NCI-H748 (cell line): ENCODE measurements around the gene PIN4.
"Not testable (repeated sequence)": the region's sequence is repeated elsewhere in the genome, so short reads cannot be mapped to it uniquely, and the experiment has no call there.

ENCODE experiments used
- DNase-seq: peaks from one replicate; lab custom pipeline; 2025; ENCODE audit not compliant: unreplicated experiment; lab: John Stamatoyannopoulos, UW

Gene PIN4

DNA sequence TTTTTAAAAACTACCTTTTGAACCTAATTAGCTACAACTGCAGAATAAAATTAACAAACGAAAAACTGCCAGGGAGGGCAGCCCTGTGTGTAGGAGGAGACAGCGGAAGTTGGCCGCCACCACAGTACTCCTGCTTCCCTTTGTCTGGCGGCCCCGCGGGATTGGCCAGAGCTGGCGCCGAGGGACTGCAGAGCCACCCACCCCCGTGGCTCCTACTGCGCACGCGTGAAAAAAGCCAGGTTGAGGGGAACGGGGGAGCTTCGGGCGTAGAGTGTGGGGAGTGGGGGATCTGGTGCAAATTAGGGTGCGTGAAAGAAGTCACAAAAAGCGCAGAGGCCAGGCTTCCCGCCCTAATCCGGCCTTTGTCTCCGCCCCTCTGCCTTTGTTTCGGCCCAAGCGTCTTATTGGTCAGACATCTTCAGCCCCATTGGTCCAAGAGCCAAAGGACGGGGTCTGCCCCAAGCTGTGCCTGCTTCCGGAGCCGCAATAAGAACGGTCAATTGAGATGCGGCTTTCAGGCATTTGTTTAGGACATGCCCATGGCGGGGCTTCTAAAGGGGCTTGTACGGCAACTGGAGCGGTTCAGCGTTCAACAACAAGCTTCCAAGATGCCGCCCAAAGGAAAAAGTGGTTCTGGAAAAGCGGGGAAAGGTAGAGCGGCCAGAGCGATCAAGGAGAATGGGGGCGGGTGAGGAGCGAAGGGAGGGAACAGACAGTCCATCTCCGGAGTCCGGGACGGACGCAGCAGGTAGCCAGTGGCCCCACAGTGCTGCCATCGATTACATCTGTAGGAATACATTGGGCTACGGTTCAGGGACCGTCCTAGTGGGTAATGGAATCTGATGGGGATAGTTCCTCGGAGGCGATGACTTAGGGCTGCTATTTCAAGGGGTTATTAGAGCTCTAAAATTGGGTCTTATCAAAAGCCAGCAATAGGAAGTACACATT, at the start of gene PIN4:
TSS of gene PIN4 (plus strand) at position 580 of the 948 bp plus-strand sequence. CDS start at position 609, 29 bp downstream.
- DNase-seq, result peak; percentile 98

DNA sequence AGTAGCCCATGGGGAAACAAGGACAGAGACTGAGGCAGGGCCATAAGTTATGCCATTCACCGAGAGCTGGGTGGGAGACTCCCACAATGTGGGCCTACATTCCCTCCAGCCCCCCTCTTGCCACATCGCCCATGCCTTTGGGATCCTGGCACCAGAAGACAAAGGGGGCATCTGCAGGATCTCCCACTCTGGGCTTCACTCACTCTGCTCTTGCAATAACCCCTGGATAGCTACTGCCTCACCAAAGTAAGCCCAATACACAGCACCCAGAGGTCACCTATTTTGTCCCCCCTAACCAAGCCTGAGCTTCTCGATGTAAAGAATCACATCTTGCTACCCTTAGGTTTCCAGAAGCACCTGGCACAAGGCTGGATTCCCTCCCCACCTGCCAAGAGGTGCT, 49.1 kb upstream of the PIN4 start:
- DNase-seq, result no peak

DNA sequence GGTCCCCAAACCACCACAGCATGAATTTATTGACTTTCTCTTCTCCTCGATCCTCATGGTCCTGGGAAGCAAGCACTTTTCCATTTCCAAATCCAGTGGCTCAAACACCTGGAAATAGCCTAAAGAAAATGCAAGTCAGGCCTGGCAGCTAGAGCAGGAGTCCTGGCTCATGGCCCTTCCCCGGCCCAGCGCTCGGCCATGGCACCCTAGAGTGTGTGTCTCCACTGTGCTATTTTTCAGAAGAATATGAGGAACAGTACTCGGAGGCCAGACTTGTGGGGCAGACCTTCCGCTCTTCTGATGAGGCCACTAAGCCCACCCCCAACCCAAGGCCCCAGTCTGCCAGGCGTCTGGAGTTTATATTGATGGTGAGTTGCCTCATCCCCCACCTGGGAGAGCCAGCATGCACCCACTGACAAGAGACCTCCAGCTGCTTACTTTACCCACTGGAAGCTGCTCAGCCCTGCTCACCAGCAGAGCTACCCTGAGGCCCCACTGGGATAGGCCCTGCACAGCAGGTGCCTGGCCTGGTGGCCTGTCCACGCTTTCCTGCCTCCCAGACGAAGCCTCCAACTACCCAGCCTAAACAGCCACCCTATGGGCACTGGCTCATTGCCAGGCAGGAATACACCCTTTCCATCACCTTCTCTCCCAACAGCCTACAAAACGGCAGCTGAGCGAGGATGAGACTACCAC, 47.6 kb upstream of the PIN4 start:
- no peak for DNase-seq

DNA sequence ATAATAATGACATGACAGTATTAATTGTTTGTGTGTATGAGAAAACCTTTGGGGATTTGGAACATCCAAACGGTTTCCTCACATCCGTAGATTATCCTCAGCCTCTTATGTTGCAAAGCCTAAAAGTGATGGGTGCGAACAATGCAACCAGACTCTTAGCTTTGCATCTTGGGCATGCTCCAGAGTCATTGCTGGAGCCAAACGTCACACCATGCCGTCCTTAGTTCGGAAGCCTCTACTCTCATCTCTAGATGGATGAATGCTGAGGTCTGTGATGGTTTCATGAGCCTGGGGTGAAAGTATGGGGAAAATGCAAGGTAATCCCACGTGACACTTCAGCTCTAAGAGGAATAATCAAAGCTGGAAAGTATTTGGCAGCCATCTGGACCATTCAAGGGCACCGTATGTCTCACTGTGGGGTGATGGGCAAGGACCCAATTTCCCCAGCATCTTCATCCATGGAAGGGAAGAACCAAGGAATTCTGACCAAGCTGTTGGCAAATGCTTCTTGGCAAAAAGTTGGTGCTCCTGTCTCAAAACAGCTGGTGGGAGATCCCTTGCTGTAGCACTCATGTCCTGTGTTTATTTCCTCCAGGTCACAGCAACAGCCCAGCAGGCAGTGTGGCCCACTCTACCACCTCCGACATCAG, 43.6 kb upstream of the PIN4 start:
- DNase-seq, result no peak

DNA sequence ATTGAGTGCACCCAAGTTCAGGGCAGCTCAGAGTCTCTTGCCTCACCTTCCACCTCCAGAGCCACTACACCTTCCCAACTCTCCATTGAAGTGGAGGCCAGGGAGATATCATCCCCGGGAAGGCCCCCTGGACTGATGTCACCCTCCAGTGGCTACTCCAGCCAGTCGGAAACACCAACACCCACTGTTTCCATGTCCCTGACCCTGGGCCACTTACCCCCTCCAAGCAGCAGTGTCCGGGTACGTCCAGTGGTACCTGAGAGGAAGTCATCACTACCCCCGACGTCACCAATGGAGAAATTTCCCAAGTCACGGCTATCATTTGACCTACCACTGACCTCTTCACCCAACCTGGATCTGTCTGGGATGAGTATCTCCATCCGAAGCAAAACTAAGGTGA, 42.0 kb upstream of the PIN4 start:
- DNase-seq, result no peak

DNA sequence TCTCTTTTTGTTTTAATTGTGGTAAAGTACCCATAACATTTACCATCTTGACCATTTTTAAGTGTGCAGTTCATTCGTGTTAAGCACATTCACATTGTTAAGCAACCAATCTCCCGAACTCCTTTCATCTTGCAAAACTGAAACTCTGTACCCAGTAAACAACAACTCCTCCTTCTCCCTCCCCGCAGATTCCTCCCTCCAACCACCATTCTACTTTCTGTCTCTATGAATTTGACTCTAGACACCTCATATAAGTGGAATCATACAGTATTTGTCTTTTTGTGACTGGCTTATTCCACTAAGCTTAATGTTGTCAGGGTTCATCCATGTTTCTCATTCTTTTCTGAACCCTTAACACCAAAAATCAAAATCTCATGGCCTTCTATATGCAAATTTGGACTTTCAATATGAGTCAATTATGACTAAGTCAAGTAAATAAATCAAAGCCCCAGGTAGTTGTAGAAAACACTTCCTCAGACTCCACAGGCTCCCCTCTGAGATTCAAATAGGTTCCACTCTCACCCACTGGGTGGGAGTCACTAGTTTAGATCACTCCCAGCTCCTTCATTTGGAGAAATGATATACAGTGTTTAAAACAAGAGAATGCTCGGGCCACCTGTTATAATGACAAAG, 40.1 kb upstream of the PIN4 start:
- peak; percentile 4 for DNase-seq

DNA sequence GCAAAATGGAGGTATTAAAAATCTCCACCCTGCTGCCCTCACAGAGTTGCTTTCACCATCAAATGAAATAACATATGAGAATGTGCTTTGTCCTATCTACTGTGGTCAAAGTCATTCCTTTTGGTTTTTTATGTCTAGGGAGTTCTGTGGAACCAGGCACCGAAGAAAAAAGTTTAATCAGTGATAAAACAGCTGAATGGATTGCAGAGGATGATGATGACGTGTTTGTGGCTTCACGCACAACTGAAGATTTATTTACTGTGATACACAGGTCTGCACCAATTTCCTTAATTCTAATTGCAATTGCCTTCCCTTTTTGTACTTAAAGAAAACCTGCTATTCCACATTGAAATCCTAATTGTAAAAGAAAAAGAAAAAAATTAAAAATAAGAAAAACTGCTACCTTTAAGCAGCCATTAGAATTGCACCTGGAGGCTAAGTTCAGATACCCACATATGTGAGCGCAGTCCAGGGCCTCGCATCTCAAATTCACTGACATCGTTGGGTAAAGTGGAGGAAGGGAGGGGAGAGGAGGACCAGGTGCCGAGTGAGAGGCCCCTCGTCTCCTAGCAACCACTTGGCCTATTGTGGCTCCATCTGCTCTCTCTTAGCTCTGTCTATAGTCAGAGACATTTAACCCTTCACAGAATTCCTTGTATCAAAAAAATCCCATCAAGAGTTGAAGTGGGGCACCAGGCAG, 39.3 kb upstream of the PIN4 start:
- DNase-seq, result peak; percentile 95

DNA sequence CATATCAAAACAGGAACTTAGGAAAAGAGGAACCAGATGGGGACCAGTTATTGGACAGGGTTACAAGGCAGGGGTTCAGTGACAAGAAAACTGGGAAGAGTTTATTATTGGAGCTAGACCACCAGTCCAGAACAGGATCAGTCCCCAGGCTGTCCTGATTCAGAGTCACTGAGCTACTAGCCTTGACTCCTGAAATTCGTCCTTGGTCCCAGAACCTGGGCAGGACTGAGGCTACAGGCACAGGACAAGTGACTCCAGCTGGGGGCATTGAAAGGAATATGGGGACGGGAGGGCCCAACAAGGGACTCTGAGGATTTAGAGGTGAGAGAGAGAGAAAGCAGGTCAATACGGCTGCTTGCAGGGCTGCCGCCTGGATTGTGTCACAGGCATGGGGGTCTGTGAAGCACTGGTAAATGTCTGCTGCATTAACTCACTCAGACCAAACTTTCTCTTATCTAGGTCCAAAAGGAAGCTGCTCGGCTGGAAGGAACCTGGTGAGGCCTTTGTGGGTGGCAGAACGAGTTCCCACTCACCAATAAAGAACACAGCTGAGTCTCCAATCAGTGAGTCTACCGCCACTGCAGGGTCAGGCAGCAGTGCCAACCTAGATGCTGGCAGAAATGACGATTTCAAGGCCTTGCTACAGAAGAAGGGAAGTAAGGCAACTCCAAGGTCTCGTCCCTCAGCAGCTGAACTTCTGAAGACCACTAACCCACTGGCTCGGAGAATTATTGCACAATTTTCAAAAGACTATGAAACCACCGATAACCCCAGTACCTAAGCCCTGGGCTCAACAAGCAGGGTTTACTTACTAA, 38.6 kb upstream of the PIN4 start:
- DNase-seq, result no peak

DNA sequence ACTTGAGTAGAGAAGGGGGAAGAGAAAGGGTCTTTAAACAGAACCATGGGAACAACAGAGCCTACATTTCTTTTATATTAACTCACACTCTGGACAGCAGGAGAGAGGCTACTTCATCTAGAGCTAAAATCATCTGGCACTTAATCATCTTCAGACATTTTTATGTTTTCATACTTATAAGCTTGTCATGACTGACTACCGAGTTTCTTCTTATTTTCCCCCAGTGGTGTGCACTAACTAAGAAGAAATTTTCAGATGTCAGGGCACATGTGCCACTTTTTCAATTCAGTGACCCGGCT, 38.0 kb upstream of the PIN4 start:
- DNase-seq, result no peak

DNA sequence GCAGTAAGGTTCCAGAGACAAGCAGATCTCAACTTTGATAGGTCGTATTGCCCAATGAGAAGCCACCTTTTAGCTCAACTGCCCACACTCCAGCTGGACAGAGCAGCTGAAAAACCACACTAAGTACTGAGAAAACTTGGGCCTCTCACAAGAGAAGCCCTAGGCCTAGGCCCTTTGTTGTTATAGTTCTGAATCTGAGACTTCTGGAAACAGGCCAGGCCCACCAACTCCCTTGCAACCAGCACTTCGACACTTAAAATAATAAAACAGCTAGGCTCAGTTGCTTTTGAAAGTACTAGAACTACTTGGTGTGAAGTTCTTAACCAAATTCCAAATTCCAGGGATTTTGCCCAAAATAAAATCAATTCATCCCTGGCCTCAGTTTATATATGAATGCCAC, 36.4 kb upstream of the PIN4 start:
- DNase-seq, result no peak

DNA sequence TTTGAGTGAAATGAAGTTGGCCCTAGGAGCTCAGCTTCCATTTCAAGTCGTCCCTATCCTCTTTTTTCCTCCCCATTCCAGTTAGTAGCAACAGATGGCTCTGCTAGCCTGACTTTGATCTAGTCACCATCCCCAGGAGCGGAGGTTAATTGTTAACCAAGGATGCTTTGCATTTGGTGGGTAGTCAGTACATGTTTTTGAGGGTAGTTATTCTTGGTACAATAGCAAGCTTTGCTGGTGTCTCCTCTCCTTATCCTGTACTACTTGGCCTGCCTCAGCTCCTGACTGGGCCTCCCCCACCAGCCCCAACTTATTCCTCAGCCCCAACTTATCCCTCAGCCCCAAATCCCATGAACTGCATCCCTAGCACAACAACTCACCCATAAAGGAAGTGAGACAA, 35.0 kb upstream of the PIN4 start:
- no peak for DNase-seq

DNA sequence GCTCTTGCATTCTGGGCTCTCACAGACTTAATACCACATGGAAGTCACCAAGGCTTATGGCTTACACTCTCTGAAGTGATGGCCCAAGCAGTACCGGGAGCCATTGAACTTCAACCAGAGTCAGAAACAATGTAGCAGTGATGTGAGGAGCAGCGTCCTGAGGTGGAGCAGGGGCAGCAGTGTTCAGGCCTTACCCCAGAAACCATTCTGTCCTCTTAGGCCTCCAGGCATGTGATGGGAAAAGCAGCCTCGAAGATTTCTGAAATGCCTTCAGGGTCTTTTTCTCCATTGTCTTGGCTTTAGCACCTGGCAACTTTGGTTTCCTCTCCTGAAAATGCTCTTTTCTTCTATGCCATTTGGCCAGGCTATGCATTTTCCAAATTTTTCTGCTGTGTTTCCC, 22.8 kb upstream of the PIN4 start:
- DNase-seq, result no peak

DNA sequence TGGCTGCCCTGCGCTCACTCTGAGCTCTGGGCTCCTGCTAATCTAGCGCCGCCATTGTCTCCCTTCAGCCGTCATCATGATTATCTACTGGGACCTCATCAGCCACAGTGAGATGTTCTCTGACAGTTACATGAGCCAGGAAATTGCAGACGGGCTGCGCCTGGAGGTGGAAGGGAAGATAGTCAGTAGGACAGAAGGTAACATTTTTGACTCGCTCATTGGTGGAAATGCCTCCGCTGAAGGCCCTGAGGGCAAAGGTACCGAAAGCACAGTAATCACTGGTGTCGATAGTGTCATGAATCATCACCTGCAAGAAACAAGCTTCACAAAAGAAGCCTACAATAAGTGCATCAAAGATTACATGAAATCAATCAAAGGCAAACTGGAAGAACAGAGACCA, 21.8 kb upstream of the PIN4 start:
- no peak for DNase-seq

DNA sequence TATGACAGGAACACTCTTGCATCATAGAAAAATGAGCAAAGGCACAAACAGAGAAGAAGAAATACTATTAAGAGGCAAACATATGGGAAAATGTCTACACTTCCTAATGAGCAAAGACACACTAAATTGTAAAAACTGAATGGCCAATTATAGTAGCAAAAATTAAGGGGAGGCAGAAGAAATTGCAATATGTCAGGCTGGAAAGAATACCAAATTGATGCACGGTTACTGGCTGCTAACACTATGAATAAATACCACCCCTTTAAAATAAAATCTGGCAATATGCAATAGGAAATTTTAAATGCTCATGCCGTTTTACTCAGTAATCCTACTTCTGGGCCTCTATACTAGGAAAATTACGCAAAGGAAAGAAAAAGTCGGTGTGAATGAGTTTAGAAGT, 16.0 kb upstream of the PIN4 start:
- DNase-seq, result no peak

DNA sequence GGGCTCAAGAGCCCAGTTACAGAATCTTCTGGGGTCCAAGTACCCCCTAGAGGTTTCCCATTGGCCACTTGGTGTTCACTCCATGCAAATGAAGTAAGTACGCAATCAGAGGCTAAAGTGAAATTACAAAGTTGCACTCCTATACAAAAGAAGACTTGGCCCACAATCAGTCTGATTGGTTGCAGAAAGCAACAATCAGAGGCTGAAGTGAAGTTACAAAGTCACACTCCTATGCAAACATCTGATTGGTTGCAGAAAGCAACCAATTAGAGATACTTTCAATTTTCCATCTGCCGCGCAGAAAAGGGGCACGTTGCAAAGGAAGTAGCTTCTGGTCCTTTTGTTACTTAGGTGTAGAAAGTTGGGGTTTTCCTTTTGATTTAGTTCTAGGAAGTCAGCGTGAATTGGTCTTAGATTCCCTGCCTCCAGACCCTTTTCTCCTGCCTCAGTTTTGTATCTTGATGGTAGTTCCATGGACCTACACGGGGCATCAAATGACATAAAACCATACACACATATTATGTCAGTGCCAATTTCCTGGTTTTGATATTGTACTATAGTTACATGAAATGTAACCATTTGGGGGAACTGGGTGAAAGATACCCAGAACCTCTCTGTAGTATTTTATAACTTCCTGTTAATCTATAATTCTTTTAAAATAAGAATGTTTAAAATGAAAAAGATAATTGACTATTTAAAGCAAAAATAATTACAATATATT, 12.4 kb upstream of the PIN4 start:
- DNase-seq, result no peak

DNA sequence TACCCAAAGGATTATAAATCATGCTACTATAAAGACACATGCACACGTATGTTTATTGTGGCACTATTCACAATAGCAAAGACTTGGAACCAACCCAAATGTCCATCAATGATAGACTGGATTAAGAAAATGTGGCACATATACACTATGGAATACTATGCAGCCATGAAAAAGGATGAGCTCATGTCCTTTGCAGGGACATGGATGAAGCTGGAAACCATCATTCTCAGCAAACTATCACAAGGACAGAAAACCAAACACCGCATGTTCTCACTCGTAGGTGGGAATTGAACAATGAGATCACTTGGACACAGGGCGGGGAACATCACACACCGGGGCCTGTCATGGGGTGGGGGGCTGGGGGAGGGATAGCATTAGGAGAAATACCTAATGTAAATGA, 5.3 kb upstream of the PIN4 start:
- not testable (repeated sequence) for DNase-seq

DNA sequence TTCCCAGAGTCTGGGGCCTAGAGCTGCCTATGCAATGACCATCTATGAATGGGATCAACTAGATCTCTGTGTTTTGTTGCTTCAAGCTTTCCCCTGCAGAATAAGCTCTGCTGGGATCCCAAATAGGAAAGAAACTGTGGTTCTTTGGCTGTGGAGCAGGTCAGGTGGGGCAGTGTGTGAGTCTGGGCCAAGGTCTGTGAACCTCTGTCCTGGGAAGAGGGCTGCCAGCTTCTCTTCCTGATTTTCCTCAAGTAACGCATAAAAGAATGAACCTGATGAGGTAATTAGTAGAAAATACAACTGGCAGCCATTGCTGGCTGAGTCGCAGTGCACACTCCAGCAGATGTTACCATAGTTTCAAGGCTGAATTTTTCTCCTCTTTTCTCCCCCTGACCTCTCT, 4.6 kb upstream of the PIN4 start:
- DNase-seq, result no peak

DNA sequence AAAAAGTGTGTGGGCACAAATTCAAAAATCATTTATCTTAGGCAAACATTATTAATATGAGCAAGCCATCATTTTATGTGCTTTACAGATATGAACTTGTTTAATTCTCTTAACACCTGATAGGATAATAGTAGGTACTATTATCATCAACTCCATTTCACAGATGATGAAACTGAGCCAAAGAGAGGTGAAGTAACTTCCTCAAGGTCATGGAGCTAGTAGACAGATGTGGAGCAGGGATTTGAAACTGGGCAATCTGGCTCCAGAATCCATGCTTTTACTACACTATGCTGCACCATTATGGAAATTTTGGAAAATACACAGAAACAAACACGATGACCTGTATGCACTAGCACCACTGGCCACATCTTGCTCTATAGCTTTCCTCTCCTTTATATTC, 1.0 kb upstream of the PIN4 start:
- peak; percentile 15 for DNase-seq

DNA sequence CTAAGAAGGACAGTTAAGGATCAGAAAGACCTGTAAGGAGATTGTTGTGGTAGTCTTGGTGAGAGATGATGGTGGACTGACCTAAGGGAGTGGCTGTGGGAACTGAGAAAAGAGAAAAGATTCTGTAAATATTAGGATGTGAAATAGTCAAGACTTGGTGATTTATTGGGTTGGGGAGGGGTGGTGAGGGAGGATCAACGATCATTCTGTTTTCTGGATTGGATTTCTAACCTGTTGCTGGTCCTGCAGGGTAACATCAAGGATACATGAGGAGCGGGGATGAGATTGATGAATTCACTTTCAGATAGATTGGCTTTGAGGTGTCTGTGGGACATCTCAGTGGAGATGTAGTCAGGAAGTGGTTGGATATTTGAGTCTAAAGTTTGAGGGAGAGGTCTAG, 1.4 kb downstream of the PIN4 start:
- DNase-seq, result no peak
